WTC11 (cell line): ENCODE measurements around the gene SYNE4.

Experiments
- ARID4B ChIP-seq: sonication (generic); formaldehyde crosslinking; IDR thresholded peaks from 2 replicates; pipeline ENCODE4 v1.8.0; 2023; ENCODE audit warnings: missing genetic modification reagents, mild to moderate bottlenecking, borderline replicate concordance
- CREB1 ChIP-seq: sonication (generic); formaldehyde crosslinking; IDR thresholded peaks from 2 replicates; pipeline ENCODE4 v1.8.0; 2023; ENCODE audit warnings: mild to moderate bottlenecking, missing genetic modification reagents
- E2F4 ChIP-seq: sonication (generic); formaldehyde crosslinking; IDR thresholded peaks from 2 replicates; pipeline ENCODE4 v1.8.1; 2022; ENCODE audit warnings: low read depth, mild to moderate bottlenecking, moderate library complexity, missing genetic modification reagents, borderline replicate concordance
- KAT7 ChIP-seq: sonication (generic); formaldehyde crosslinking; IDR thresholded peaks from 2 replicates; pipeline ENCODE4 v1.8.1; 2023; ENCODE audit warnings: missing genetic modification reagents, mild to moderate bottlenecking, borderline replicate concordance
- NR2C2 ChIP-seq: sonication (generic); formaldehyde crosslinking; IDR thresholded peaks from 2 replicates; pipeline ENCODE4 v1.8.0; 2022; ENCODE audit warnings: mild to moderate bottlenecking, missing genetic modification reagents
- NR3C1 ChIP-seq: sonication (generic); formaldehyde crosslinking; conservative IDR thresholded peaks from 2 replicates; pipeline ENCODE4 v1.8.1; 2023; ENCODE audit warnings: low read depth, mild to moderate bottlenecking, missing genetic modification reagents
- ZNF263 ChIP-seq: sonication (generic); formaldehyde crosslinking; IDR thresholded peaks from 2 replicates; pipeline ENCODE4 v1.8.1; 2022; ENCODE audit warnings: low read depth, mild to moderate bottlenecking, moderate library complexity, missing genetic modification reagents
- TF ChIP-seq, protein P1 (sequence below): fragments of 200-600 bp; IDR thresholded peaks from 2 replicates; pipeline ENCODE4 v1.8.0; 2022; ENCODE audit warnings: antibody characterized with exemption
- TF ChIP-seq, protein P2 (sequence below): sonication (generic); formaldehyde crosslinking; conservative IDR thresholded peaks from 2 replicates; pipeline ENCODE4 v1.8.1; 2023; ENCODE audit warnings: mild to moderate bottlenecking, low read depth, missing genetic modification reagents, moderate library complexity

DNA sequence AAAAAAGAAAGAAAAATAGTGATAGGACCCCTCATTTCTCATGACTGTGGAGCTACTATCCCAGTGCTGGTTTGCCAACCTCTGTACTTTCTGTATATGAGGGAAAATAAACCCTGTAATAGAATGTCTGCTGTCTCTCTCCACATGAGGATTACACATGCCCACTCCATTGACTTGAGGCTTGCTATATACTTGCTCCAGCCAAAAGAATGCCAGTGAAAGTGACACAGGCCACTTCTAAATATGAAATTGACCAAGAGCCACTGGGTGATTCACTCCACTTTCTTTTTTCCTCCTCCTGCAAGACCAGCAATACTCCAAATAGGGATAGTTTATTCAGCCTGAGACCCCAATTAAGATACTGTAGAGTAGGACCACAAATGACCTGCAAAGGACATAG, 39.2 kb upstream of the SYNE4 start:
- TF ChIP-seq NR3C1 (CRISPR knock-in tag) (no peak), CREB1 (CRISPR knock-in tag) (no peak), KAT7 (CRISPR knock-in tag) (no peak), NR2C2 (CRISPR knock-in tag) (no peak), ARID4B (CRISPR knock-in tag) (no peak), ZNF263 (CRISPR knock-in tag) (no peak), E2F4 (CRISPR knock-in tag) (no peak)
- TF ChIP-seq, protein P1, sequence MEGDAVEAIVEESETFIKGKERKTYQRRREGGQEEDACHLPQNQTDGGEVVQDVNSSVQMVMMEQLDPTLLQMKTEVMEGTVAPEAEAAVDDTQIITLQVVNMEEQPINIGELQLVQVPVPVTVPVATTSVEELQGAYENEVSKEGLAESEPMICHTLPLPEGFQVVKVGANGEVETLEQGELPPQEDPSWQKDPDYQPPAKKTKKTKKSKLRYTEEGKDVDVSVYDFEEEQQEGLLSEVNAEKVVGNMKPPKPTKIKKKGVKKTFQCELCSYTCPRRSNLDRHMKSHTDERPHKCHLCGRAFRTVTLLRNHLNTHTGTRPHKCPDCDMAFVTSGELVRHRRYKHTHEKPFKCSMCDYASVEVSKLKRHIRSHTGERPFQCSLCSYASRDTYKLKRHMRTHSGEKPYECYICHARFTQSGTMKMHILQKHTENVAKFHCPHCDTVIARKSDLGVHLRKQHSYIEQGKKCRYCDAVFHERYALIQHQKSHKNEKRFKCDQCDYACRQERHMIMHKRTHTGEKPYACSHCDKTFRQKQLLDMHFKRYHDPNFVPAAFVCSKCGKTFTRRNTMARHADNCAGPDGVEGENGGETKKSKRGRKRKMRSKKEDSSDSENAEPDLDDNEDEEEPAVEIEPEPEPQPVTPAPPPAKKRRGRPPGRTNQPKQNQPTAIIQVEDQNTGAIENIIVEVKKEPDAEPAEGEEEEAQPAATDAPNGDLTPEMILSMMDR, result no peak
- TF ChIP-seq, protein P2, sequence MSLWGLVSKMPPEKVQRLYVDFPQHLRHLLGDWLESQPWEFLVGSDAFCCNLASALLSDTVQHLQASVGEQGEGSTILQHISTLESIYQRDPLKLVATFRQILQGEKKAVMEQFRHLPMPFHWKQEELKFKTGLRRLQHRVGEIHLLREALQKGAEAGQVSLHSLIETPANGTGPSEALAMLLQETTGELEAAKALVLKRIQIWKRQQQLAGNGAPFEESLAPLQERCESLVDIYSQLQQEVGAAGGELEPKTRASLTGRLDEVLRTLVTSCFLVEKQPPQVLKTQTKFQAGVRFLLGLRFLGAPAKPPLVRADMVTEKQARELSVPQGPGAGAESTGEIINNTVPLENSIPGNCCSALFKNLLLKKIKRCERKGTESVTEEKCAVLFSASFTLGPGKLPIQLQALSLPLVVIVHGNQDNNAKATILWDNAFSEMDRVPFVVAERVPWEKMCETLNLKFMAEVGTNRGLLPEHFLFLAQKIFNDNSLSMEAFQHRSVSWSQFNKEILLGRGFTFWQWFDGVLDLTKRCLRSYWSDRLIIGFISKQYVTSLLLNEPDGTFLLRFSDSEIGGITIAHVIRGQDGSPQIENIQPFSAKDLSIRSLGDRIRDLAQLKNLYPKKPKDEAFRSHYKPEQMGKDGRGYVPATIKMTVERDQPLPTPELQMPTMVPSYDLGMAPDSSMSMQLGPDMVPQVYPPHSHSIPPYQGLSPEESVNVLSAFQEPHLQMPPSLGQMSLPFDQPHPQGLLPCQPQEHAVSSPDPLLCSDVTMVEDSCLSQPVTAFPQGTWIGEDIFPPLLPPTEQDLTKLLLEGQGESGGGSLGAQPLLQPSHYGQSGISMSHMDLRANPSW (CRISPR knock-in tag), result no peak
